ENCODE measurements around the gene METTL25.

DNA sequence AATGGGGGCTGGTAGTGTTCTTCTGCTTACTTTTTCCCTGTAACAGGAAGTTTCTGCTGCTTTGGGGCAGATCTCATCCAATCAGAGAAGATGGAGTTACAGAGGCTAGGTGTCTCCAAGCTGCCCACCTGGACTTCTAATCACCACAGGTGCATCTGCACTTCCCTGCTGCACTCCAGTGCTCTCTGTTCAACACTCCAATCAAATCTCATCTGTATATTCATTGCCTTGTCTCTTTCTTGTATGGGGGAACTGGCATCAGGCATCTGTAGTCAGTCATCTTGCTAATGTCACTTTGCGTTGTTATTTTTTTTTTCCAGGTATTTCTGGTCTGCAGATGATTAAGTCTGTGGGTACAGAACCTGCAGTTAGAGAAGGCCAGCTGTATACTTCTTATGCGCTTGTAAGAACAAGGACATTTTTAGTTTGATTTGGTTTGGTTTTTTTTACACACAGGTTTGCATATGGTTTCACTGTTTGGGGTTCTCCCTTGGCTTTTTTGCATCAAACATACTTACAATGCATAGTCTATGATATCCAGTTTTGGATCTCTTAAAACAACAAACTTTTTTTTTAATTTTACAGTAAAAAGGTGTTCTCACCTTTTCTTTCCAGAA lies 116.0 kb downstream of the METTL25 start:
- no peak for TF ChIP-seq POLR2A (IDR thresholded peaks at IDR 0.05)
- TF ChIP-seq, protein P1, sequence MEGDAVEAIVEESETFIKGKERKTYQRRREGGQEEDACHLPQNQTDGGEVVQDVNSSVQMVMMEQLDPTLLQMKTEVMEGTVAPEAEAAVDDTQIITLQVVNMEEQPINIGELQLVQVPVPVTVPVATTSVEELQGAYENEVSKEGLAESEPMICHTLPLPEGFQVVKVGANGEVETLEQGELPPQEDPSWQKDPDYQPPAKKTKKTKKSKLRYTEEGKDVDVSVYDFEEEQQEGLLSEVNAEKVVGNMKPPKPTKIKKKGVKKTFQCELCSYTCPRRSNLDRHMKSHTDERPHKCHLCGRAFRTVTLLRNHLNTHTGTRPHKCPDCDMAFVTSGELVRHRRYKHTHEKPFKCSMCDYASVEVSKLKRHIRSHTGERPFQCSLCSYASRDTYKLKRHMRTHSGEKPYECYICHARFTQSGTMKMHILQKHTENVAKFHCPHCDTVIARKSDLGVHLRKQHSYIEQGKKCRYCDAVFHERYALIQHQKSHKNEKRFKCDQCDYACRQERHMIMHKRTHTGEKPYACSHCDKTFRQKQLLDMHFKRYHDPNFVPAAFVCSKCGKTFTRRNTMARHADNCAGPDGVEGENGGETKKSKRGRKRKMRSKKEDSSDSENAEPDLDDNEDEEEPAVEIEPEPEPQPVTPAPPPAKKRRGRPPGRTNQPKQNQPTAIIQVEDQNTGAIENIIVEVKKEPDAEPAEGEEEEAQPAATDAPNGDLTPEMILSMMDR (IDR thresholded peaks at IDR 0.05) = no peak

All from adrenal gland (tissue), 5 donors.